Activated CD4-positive, CD25-positive, alpha-beta regulatory T cell treated with anti-CD3 and anti-CD28 coated beads, Interleukin-2, amount 50 U/mL, for 24 hours (primary cell): ENCODE results near the gene CAPN1.
A peak's percentile ranks its signal among the peaks of the same experiment; 100 is the strongest.
"Not testable (repeated sequence)": the region's sequence is repeated elsewhere in the genome, so short reads cannot be mapped to it uniquely, and the experiment has no call there.

ENCODE experiments used
- ATAC-seq, 2 donors: fragments of 150-1000 bp; cut with Tn5 transposase; one replicate each; pipeline ENCODE4 v1.10.0; 2021; ENCODE audit warnings: mild to moderate bottlenecking in 1 of 2, moderate library complexity in 1 of 2

CAPN1 gene

DNA sequence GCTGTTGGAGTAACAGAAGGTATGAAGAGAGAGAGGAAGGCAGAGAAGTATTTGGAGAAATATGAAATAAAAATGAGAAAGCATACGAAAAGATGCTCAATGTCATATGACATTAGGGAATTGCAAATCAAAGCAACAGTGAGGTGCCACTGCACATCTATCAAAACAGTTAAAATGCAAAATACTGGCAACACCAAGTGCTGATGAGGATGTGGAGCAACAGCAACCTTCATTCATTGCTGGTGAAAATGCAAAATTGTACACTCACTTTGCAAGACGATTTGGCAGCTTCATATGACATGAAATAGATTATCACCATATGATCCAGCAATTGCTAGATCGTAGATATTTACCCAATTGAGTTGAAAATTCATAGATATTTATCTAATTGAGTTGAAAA lies 21.1 kb upstream of the CAPN1 start:
- ATAC-seq: no peak

DNA sequence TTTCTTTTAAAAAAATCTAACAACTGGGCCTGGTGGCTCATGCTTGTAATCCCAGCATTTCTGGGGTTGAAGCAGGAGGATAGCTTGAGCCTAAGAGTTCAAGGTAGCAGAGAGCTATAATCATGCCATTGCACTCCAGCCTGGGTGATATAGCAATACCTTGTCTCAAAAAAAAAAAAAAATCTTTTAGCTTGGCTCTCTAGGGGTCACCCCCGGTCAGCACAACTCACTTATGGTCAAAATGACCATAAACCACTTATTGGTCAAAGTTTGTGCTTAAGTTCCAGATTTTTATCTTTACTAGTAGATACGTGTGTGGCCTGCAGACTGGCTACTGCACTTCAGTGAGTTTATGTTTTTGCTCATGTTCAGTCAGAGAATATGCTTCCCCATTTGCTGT lies 18.0 kb upstream of the CAPN1 start:
- ATAC-seq: no peak

GRCh38 chr11:65165410-65166317 lies 16.1 kb upstream of the CAPN1 start:
- ATAC-seq: no peak

DNA sequence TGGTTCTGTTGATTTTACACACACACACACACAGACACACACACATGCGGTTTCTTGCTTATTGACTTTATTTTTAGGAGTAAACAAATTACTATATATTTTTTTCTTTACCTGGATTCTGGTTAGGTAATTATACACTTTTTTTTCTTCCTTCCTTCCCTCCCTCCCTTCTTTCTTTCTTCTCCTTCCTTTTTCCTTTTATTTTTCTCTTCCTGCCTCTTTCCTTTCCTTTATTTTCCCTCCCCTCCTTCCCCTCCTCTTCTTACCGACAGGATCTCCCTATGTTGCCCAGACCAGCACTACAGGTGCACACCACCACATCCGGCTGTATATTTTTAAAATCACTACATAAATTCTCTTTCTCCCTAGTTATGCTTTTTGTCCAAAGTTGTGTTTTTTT lies 14.8 kb upstream of the CAPN1 start:
- ATAC-seq: no peak

GRCh38 chr11:65167656-65168055 lies 14.1 kb upstream of the CAPN1 start:
- no peak for ATAC-seq

- peak; percentile 21 to 60 for ATAC-seq
Observed at GRCh38 chr11:65169164-65169641, 12.5 kb upstream of the CAPN1 start.

GRCh38 chr11:65170058-65170534 lies 11.6 kb upstream of the CAPN1 start, which contains the start of gene SPDYC:
SPDYC (plus strand) TSS chr11:65170233; CDS start chr11:65171358, 1,125 bp downstream.
- ATAC-seq: no peak

- no peak for ATAC-seq
Observed at GRCh38 chr11:65172600-65172999, 9.1 kb upstream of the CAPN1 start.

DNA sequence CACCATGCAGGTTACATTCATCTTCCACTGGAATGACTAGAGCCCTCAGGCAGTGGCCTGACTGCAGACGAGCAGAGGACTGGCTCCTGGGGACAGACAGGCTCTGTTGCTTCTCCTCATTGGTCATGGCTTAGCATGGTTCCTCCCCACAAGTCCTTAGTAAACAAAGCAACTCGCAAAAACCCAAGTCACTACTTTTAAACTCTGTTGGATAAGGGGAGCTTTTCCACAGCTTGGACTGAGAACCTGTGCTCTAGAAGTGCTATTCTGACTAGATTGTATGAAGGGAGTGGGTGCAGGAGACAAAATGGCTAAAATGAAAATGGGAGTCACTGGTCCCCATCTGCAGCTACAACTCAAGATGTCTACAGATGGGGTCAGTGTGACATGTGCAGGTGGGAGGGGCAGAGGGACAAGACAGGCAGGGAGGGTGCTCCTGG lies 7.1 kb upstream of the CAPN1 start:
- not testable (repeated sequence) for ATAC-seq

DNA sequence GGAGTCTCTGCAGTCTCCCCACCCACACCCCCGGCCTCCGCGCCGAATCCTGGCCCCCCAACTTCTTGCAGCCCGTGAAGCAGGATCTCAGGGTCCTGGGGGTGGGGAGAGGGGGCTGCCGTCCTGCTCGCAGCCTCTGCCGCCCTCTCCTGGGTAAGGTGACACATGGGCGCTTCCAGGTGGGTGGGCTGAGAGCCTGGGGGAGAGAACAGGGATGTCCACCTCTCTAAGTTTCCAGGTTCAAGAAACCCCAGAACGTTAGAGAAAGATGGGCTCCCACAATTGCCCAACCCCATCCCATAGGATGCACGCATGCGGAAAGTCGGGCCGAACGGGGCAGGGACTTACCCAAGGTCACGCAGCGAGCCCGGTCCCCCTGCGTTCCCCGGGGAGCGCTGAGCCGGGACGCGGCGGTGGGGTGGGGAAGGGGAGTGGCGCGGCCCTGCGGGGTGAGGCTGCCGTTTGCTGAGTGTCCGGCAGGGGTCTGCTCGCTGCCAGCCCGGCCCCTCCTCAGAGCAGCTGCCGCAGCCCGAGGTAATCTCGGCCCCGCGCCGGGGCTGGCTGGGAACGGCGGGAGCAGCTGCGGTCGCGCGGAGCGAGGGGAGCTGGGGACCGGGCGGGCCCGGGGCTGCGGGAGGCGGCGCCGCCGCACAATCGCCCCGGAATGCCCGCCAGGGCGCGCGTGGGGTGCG lies 705 bp upstream of the CAPN1 start:
- peak; percentile 75 to 78 for ATAC-seq

GRCh38 chr11:65182258-65183170 lies 786 bp downstream of the CAPN1 start:
- no peak for ATAC-seq

DNA sequence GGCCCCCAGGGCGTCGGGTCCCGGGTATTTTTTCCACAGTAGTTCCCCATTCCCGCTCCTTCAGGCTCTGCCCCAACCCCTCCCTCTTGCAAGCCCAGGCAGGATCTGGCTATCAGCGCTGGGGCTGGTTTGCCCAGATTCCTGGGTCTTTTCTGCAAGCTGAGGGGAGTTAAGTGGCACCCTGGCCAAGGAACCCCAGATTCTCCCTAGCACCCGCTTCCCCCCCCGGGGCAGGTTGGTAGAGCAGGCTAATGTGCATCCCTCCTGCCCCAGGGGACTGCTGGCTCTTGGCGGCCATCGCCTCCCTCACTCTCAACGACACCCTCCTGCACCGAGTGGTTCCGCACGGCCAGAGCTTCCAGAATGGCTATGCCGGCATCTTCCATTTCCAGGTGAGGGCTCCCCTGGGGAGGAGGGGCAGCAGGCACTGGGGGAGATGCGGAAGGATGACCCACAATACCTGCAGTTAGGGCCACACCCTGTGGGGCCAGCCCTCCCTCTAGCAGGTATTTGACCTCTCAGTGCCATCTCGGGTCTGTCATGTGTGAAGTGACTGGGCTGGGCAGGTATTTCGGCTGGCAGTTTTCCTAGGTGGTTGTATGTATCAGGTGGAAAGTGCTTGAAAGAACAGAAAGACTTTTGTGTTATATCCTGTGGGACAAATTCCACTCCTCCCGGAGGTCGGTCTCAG lies 1.6 kb downstream of the CAPN1 start:
- no peak for ATAC-seq

GRCh38 chr11:65184146-65184545 lies 2.4 kb downstream of the CAPN1 start:
- no peak for ATAC-seq

- no peak for ATAC-seq
Observed at GRCh38 chr11:65185171-65185570, 3.4 kb downstream of the CAPN1 start.

- no peak for ATAC-seq
Observed at GRCh38 chr11:65185869-65186341, 4.2 kb downstream of the CAPN1 start.

DNA sequence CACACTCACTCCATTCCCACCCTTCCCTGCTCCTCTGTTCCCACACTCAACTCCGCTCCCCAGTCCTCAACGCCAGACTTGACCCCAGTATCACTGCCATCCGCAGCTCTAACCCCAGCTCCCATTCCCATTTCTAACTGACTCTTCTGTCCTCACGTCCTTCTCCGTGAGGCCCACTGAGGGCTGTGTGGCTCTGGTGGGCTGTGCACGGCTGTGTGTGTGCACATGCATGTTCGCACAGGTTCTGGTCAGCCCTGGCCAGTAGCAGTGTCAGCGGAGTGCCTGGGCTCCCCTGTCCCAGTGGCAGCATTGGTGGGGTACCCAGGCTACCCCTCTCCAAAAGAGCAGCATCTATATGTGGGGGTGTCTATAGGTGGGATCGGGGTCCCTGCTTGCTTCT lies 5.0 kb downstream of the CAPN1 start:
- ATAC-seq: no peak

GRCh38 chr11:65187146-65187675 lies 5.5 kb downstream of the CAPN1 start:
- no peak for ATAC-seq

- no peak for ATAC-seq
Observed at GRCh38 chr11:65187971-65188461, 6.3 kb downstream of the CAPN1 start.

DNA sequence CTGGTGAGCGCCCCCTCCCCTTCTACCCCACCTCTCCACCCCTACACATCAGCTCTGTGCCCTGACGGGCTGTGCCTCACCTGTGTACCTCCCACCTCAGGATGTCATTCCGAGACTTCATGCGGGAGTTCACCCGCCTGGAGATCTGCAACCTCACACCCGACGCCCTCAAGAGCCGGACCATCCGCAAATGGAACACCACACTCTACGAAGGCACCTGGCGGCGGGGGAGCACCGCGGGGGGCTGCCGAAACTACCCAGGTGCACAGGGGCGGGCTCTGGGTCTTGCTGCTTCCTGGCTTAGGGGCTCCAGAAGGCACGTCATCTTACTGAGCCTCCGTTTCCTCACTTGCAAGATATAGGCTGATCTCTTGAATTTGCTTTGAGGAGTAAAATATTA lies 6.8 kb downstream of the CAPN1 start:
- no peak for ATAC-seq

- no peak for ATAC-seq
Observed at GRCh38 chr11:65189191-65189590, 7.5 kb downstream of the CAPN1 start.

- ATAC-seq: no peak
Observed at GRCh38 chr11:65194564-65194963, 12.8 kb downstream of the CAPN1 start.
